ENCODE results near the gene DNMT3A. TPM values are rescaled to one million over a fixed set of nuclear protein-coding genes. Genes with fewer than 3 reads are reported as not detected.
"Not testable (repeated sequence)": the region's sequence is repeated elsewhere in the genome, so short reads cannot be mapped to it uniquely, and the experiment has no call there.

Gene DNMT3A
- total and polyA plus RNA-seq, 5 experiments from 2014 or later = 17.9 to 122 (median 31.2) TPM

GRCh38 chr2:25273985-25274535 is 67.7 kb downstream of the DNMT3A start:
- Mint-ChIP-seq H3K36me3 (peaks cover 0 to 41% (median 10%) of the 10 kb centered on the region in 3 donors), H3K4me3 (peak overlapping the region; percentile 59 to 88 (median 78)), H3K4me1 (peaks cover 39 to 86% (median 73%) of the 10 kb centered on the region in 4 donors), H3K9me3 (no peaks in the 10 kb centered on the region), H3K27ac (peak overlapping the region; percentile 98 to 100 (median 99)), H3K27me3 (no peaks in the 10 kb centered on the region)
- no peak for ATAC-seq
- peak in 3 of 10 donors; percentile 43 to 46 (median 43) for DNase-seq
- POLR2A ChIA-PET = interaction anchor here (0.8 to 3.7 kb wide), 30 partner anchors 8 to 103 kb away, joined by 3 to 111 read pairs (median 7); no protein-coding TSS in a partner anchor

GRCh38 chr2:25272705-25273104 is 69.0 kb downstream of the DNMT3A start:
- POLR2A ChIA-PET = interaction anchor here (0.6 to 3.7 kb wide), 25 partner anchors 10 to 400 kb away, joined by 3 to 111 read pairs (median 8); partner anchors contain the start of gene DTNB
- H3K27me3 Mint-ChIP-seq = not testable (repeated sequence)
- peaks cover 0 to 52% (median 12%) of the 10 kb centered on the region in 3 donors for H3K36me3 Mint-ChIP-seq

GRCh38 chr2:25270061-25270460 is 71.7 kb downstream of the DNMT3A start:
- H3K27me3 Mint-ChIP-seq = no peaks in the 10 kb centered on the region
- H3K4me1 Mint-ChIP-seq = peaks cover 31 to 87% (median 66%) of the 10 kb centered on the region in 4 donors
- no peaks in the 10 kb centered on the region for H3K9me3 Mint-ChIP-seq
- DNase-seq (no peak), ATAC-seq (no peak)
- peak overlapping the region in 7 of 10 donors; percentile 29 to 86 (median 78) for H3K27ac Mint-ChIP-seq
- H3K4me3 Mint-ChIP-seq = peak overlapping the region in 2 of 10 donors; percentile 26 to 66
- peaks cover 0 to 60% (median 16%) of the 10 kb centered on the region in 3 donors for H3K36me3 Mint-ChIP-seq
- POLR2A ChIA-PET = interaction anchor here (0.8 to 3.7 kb wide), 4 partner anchors 12 to 44 kb away, joined by 3 to 14 read pairs (median 7); no protein-coding TSS in a partner anchor

More at GRCh38 chr2:25272705-25273104, 69.0 kb downstream of the DNMT3A start:
- DNase-seq, ATAC-seq, H3K9me3 Mint-ChIP-seq: not testable (repeated sequence)
- Mint-ChIP-seq H3K27ac (peak overlapping the region; percentile 98 to 100 (median 99)), H3K4me3 (peak overlapping the region in 5 of 10 donors; percentile 59 to 88 (median 71)), H3K4me1 (peaks cover 34 to 81% (median 67%) of the 10 kb centered on the region in 4 donors)

GRCh38 chr2:25269233-25269632 is 72.5 kb downstream of the DNMT3A start:
- POLR2A ChIA-PET = interaction anchor here (0.6 to 3.7 kb wide), 4 partner anchors 11 to 730 kb away, joined by 3 to 14 read pairs (median 8); no protein-coding TSS in a partner anchor
- ATAC-seq = no peak
- Mint-ChIP-seq H3K27me3 (no peaks in the 10 kb centered on the region), H3K27ac (peak overlapping the region in 8 of 10 donors; percentile 36 to 88 (median 78)), H3K36me3 (peaks cover 0 to 64% (median 16%) of the 10 kb centered on the region in 3 donors), H3K4me1 (peaks cover 27 to 83% (median 62%) of the 10 kb centered on the region in 4 donors), H3K9me3 (no peaks in the 10 kb centered on the region), H3K4me3 (peak overlapping the region in 1 of 10 donors; percentile 24)
- DNase-seq = no peak

GRCh38 chr2:25268139-25268538 is 73.6 kb downstream of the DNMT3A start:
- POLR2A ChIA-PET = interaction anchor here (1.1 to 3.7 kb wide), 7 partner anchors 9 to 45 kb away, joined by 5 to 31 read pairs (median 12); no protein-coding TSS in a partner anchor
- Mint-ChIP-seq H3K27ac (peak overlapping the region in 8 of 10 donors; percentile 34 to 86 (median 62)), H3K4me1 (peaks cover 21 to 80% (median 57%) of the 10 kb centered on the region in 4 donors), H3K27me3 (no peaks in the 10 kb centered on the region), H3K9me3 (no peaks in the 10 kb centered on the region), H3K4me3 (no peak overlapping the region), H3K36me3 (peaks cover 0 to 65% (median 16%) of the 10 kb centered on the region in 3 donors)
- no peak for DNase-seq
- no peak for ATAC-seq

- DNase-seq = no peak
- H3K4me1 Mint-ChIP-seq = peaks cover 28 to 76% (median 63%) of the 10 kb centered on the region in 4 donors
- H3K4me3 Mint-ChIP-seq = peak overlapping the region in 8 of 10 donors; percentile 39 to 75 (median 60)
- H3K36me3 Mint-ChIP-seq = peaks cover 0 to 65% (median 13%) of the 10 kb centered on the region in 3 donors
- peak; percentile 13 to 44 for ATAC-seq
- H3K9me3 Mint-ChIP-seq = no peaks in the 10 kb centered on the region
- POLR2A ChIA-PET = interaction anchor here (0.6 to 3.7 kb wide), 13 partner anchors 8 to 303 kb away, joined by 3 to 31 read pairs (median 3); no protein-coding TSS in a partner anchor
- no peaks in the 10 kb centered on the region for H3K27me3 Mint-ChIP-seq
- H3K27ac Mint-ChIP-seq = peak overlapping the region in 9 of 10 donors; percentile 65 to 93 (median 84)
Measured at GRCh38 chr2:25266399-25266798, 75.3 kb downstream of the DNMT3A start.

- POLR2A ChIA-PET = interaction anchor here (0.6 to 3.7 kb wide), 11 partner anchors 8 to 535 kb away, joined by 3 to 31 read pairs (median 3); no protein-coding TSS in a partner anchor
Measured at GRCh38 chr2:25265802-25266201, 75.9 kb downstream of the DNMT3A start.

GRCh38 chr2:25265001-25265400 is 76.7 kb downstream of the DNMT3A start:
- Mint-ChIP-seq H3K9me3 (no peaks in the 10 kb centered on the region), H3K4me3 (peak overlapping the region in 1 of 10 donors; percentile 36), H3K4me1 (peaks cover 30 to 73% (median 63%) of the 10 kb centered on the region in 4 donors), H3K27me3 (no peaks in the 10 kb centered on the region), H3K27ac (peak overlapping the region in 5 of 10 donors; percentile 27 to 86 (median 49)), H3K36me3 (peaks cover 0 to 58% (median 9%) of the 10 kb centered on the region in 3 donors)
- ATAC-seq (no peak), DNase-seq (no peak)
- POLR2A ChIA-PET = interaction anchor here (0.7 to 3.7 kb wide), 5 partner anchors 9 to 535 kb away, joined by 3 to 31 read pairs (median 4); no protein-coding TSS in a partner anchor

More at GRCh38 chr2:25265802-25266201, 75.9 kb downstream of the DNMT3A start:
- ATAC-seq (peak; percentile 87 to 89), DNase-seq (peak in 9 of 10 donors; percentile 23 to 74 (median 55))
- H3K27ac Mint-ChIP-seq = peak overlapping the region; percentile 55 to 93 (median 84)
- peaks cover 28 to 72% (median 63%) of the 10 kb centered on the region in 4 donors for H3K4me1 Mint-ChIP-seq
- H3K36me3 Mint-ChIP-seq = peaks cover 0 to 60% (median 11%) of the 10 kb centered on the region in 3 donors
- no peaks in the 10 kb centered on the region for H3K9me3 Mint-ChIP-seq
- H3K27me3 Mint-ChIP-seq = no peaks in the 10 kb centered on the region
- peak overlapping the region in 8 of 10 donors; percentile 37 to 75 (median 60) for H3K4me3 Mint-ChIP-seq

- POLR2A ChIA-PET = interaction anchor here (1.2 to 2.2 kb wide), 3 partner anchors 11 to 34 kb away, joined by 5 to 7 read pairs (median 6); no protein-coding TSS in a partner anchor
- H3K27me3 Mint-ChIP-seq = no peaks in the 10 kb centered on the region
- peaks cover 38 to 71% (median 61%) of the 10 kb centered on the region in 4 donors for H3K4me1 Mint-ChIP-seq
- peak overlapping the region in 9 of 10 donors; percentile 15 to 92 (median 80) for H3K27ac Mint-ChIP-seq
- peaks cover 0 to 43% (median 4%) of the 10 kb centered on the region in 3 donors for H3K36me3 Mint-ChIP-seq
- no peaks in the 10 kb centered on the region for H3K9me3 Mint-ChIP-seq
- no peak for DNase-seq
- peak overlapping the region in 1 of 10 donors; percentile 13 for H3K4me3 Mint-ChIP-seq
- ATAC-seq = no peak
Measured at GRCh38 chr2:25262288-25262687, 79.4 kb downstream of the DNMT3A start.

GRCh38 chr2:25259737-25260124 is 82.0 kb downstream of the DNMT3A start:
- peaks cover 42 to 69% (median 50%) of the 10 kb centered on the region in 4 donors for H3K4me1 Mint-ChIP-seq
- H3K9me3 Mint-ChIP-seq = no peaks in the 10 kb centered on the region
- peak overlapping the region in 1 of 10 donors; percentile 59 for H3K4me3 Mint-ChIP-seq
- H3K27me3 Mint-ChIP-seq = no peaks in the 10 kb centered on the region
- peaks cover 0 to 54% (median 0%) of the 10 kb centered on the region in 3 donors for H3K36me3 Mint-ChIP-seq
- peak overlapping the region in 7 of 10 donors; percentile 56 to 86 (median 75) for H3K27ac Mint-ChIP-seq
- ATAC-seq (no peak), DNase-seq (no peak)
- POLR2A ChIA-PET = interaction anchor here (1.2 to 3.3 kb wide), 4 partner anchors 9 to 26 kb away, joined by 3 to 28 read pairs (median 9); no protein-coding TSS in a partner anchor

- H3K36me3 Mint-ChIP-seq = peaks cover 0 to 58% (median 4%) of the 10 kb centered on the region in 3 donors
- peak overlapping the region in 2 of 10 donors; percentile 41 to 52 for H3K4me3 Mint-ChIP-seq
- POLR2A ChIA-PET = interaction anchor here (0.6 to 3.3 kb wide), 6 partner anchors 9 to 42 kb away, joined by 3 to 28 read pairs (median 5); no protein-coding TSS in a partner anchor
- DNase-seq (no peak), ATAC-seq (no peak)
- H3K27ac Mint-ChIP-seq = peak overlapping the region; percentile 3 to 88 (median 76)
- H3K4me1 Mint-ChIP-seq = peaks cover 45 to 74% (median 56%) of the 10 kb centered on the region in 4 donors
- H3K27me3 Mint-ChIP-seq = no peaks in the 10 kb centered on the region
- no peaks in the 10 kb centered on the region for H3K9me3 Mint-ChIP-seq
Measured at GRCh38 chr2:25258847-25259736, 82.6 kb downstream of the DNMT3A start.
